Bronchial epithelial cell (primary cell): ENCODE results near the gene ZNF326. TPM values are rescaled to one million over a fixed set of nuclear protein-coding genes. Genes with fewer than 3 reads are reported as not detected.

Experiments
- DNase-seq: peaks from one replicate; pipeline ENCODE4 v3.0.0-alpha.2; 2010; ENCODE audit warnings: low read depth
- FAIRE-seq: peaks from 2 replicates; lab custom pipeline; 2011; peaks lifted over from hg19 to GRCh38; lab: Jason Lieb, UNC
- H3K27me3 ChIP-seq: 2 replicates; pipeline ENCODE4 v1.5.1; 2011; ENCODE audit warnings: low read length; ENCODE audit not compliant: control insufficient read depth, insufficient read depth
- H3K36me3 ChIP-seq: 2 replicates; pipeline ENCODE4 v1.5.1; 2011; ENCODE audit warnings: low read length; ENCODE audit not compliant: control insufficient read depth, insufficient read depth
- H3K4me3 ChIP-seq: 2 replicates; pipeline ENCODE4 v1.5.1; 2011; ENCODE audit warnings: mild to moderate bottlenecking, low read depth, low read length, control low read depth
- CTCF ChIP-seq: IDR thresholded peaks from 2 replicates; pipeline ENCODE4 v1.5.1; 2011; ENCODE audit warnings: mild to moderate bottlenecking, moderate library complexity, low read length, control low read depth, inconsistent platforms; ENCODE audit not compliant: insufficient read depth, severe bottlenecking
- total RNA-seq: library from RNA; depleted of rRNA; stranded (reverse); fragments of >200 nt; gene quantifications from 2 replicates; pipeline ENCODE4 v1.2.1, GENCODE V29; 2014

ZNF326 gene
- total RNA-seq, 1 donor from 2014 or later = 5.5 TPM

GRCh38 chr1:89950703-89951102 lies 44.2 kb upstream of the ZNF326 start:
- H3K4me3 ChIP-seq = no peak overlapping the region
- no peak for TF ChIP-seq CTCF
- FAIRE-seq = no peak
- DNase-seq = no peak
- no peaks in the 10 kb centered on the region for H3K36me3 ChIP-seq
- H3K27me3 ChIP-seq = no peaks in the 10 kb centered on the region

GRCh38 chr1:89951766-89952604 lies 42.9 kb upstream of the ZNF326 start:
- no peak for TF ChIP-seq CTCF
- Histone ChIP-seq H3K4me3 (no peak overlapping the region), H3K36me3 (no peaks in the 10 kb centered on the region), H3K27me3 (no peaks in the 10 kb centered on the region)
- DNase-seq (no peak), FAIRE-seq (no peak)

- DNase-seq = no peak
- no peaks in the 10 kb centered on the region for H3K36me3 ChIP-seq
- H3K4me3 ChIP-seq = no peak overlapping the region
- no peaks in the 10 kb centered on the region for H3K27me3 ChIP-seq
- TF ChIP-seq CTCF = no peak
- no peak for FAIRE-seq
These were observed 42.2 kb upstream of the ZNF326 start for GRCh38 chr1:89952605-89953130.

- no peak for TF ChIP-seq CTCF
- H3K27me3 ChIP-seq = no peaks in the 10 kb centered on the region
- FAIRE-seq (no peak), DNase-seq (peak; percentile 97)
- no peak overlapping the region for H3K4me3 ChIP-seq
- no peaks in the 10 kb centered on the region for H3K36me3 ChIP-seq
These were observed 41.7 kb upstream of the ZNF326 start for GRCh38 chr1:89953131-89953626.

DNA sequence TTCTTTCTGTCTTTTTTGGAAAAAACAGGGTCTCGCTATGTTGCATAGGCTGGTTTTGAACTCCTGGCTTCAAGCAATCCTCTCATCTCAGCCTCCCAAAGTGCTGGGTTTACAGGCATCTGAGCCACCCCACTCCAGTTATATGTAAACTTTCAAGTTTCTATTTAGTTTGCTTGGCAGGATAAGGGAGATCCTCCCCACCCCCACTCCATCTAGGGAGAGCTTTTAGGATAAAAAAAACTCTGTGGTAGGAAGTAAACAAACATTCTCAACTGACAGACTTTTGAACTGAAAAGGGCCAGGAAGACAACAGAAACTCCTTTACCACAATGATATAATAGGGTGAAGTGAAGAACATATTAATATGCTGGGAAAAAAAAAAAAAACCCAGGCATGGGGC lies 41.0 kb upstream of the ZNF326 start:
- Histone ChIP-seq H3K27me3 (no peaks in the 10 kb centered on the region), H3K4me3 (no peak overlapping the region), H3K36me3 (no peaks in the 10 kb centered on the region)
- FAIRE-seq (no peak), DNase-seq (no peak)
- TF ChIP-seq CTCF = no peak
